GM19452 (cell line): ENCODE data around the gene GALNT12.

ENCODE experiments used
- ATAC-seq: cut with Tn5 transposase; IDR thresholded peaks from one replicate; pipeline ENCODE4 v1.9.1; 2021; ENCODE audit not compliant: unreplicated experiment

GALNT12 gene

GRCh38 chr9:98877311-98877710 lies 69.8 kb downstream of the GALNT12 start:
- no peak for ATAC-seq

- no peak for ATAC-seq
These were observed 71.9 kb downstream of the GALNT12 start for GRCh38 chr9:98879094-98879962.

- no peak for ATAC-seq
These were observed 72.5 kb downstream of the GALNT12 start for GRCh38 chr9:98879963-98880310.

- ATAC-seq: no peak
These were observed 73.0 kb downstream of the GALNT12 start for GRCh38 chr9:98880311-98881015.

- ATAC-seq: no peak
These were observed 73.9 kb downstream of the GALNT12 start for GRCh38 chr9:98881356-98881755.

- no peak for ATAC-seq
These were observed 74.5 kb downstream of the GALNT12 start for GRCh38 chr9:98881836-98882568.

GRCh38 chr9:98882569-98882923 lies 75.1 kb downstream of the GALNT12 start:
- no peak for ATAC-seq

- no peak for ATAC-seq
These were observed 75.8 kb downstream of the GALNT12 start for GRCh38 chr9:98883276-98883675.

- no peak for ATAC-seq
These were observed 77.4 kb downstream of the GALNT12 start for GRCh38 chr9:98884849-98885248.

- no peak for ATAC-seq
These were observed 78.3 kb downstream of the GALNT12 start for GRCh38 chr9:98885575-98886295.

- ATAC-seq: no peak
These were observed 79.3 kb downstream of the GALNT12 start for GRCh38 chr9:98886691-98887229.

GRCh38 chr9:98887918-98888510 lies 80.5 kb downstream of the GALNT12 start:
- ATAC-seq: no peak

GRCh38 chr9:98888801-98889421 lies 81.4 kb downstream of the GALNT12 start:
- no peak for ATAC-seq

GRCh38 chr9:98890256-98890655 lies 82.8 kb downstream of the GALNT12 start:
- no peak for ATAC-seq

GRCh38 chr9:98892288-98892687 lies 84.8 kb downstream of the GALNT12 start:
- ATAC-seq: no peak

- ATAC-seq: no peak
These were observed 85.2 kb downstream of the GALNT12 start for GRCh38 chr9:98892690-98893089.

- no peak for ATAC-seq
These were observed 86.7 kb downstream of the GALNT12 start for GRCh38 chr9:98894171-98894570.

- ATAC-seq: no peak
These were observed 87.3 kb downstream of the GALNT12 start for GRCh38 chr9:98894761-98895160.

GRCh38 chr9:98896632-98897031 lies 89.2 kb downstream of the GALNT12 start:
- ATAC-seq: no peak

GRCh38 chr9:98897745-98898144 lies 90.3 kb downstream of the GALNT12 start:
- ATAC-seq: no peak
